Body of pancreas (tissue), 4 donors: Measurements from ENCODE around the gene TSGA10IP.

Source experiments
- POLR2A ChIP-seq, 3 donors: fragments of 450-650 bp; IDR thresholded peaks; one replicate each; pipeline ENCODE4 v1.6.1; 2016; ENCODE audit warnings: antibody characterized with exemption in 3 of 3, mild to moderate bottlenecking in 2 of 3
- TF ChIP-seq, protein P1 (sequence below), 7 experiments: fragments of 450-650 bp in 4 of 7; fragments of 200-600 bp in 3 of 7; sonication (generic) in 3 of 7; IDR thresholded peaks; one replicate each; pipeline ENCODE4 v1.5.1; 2016 to 2019; ENCODE audit warnings: antibody characterized with exemption in 7 of 7

DNA sequence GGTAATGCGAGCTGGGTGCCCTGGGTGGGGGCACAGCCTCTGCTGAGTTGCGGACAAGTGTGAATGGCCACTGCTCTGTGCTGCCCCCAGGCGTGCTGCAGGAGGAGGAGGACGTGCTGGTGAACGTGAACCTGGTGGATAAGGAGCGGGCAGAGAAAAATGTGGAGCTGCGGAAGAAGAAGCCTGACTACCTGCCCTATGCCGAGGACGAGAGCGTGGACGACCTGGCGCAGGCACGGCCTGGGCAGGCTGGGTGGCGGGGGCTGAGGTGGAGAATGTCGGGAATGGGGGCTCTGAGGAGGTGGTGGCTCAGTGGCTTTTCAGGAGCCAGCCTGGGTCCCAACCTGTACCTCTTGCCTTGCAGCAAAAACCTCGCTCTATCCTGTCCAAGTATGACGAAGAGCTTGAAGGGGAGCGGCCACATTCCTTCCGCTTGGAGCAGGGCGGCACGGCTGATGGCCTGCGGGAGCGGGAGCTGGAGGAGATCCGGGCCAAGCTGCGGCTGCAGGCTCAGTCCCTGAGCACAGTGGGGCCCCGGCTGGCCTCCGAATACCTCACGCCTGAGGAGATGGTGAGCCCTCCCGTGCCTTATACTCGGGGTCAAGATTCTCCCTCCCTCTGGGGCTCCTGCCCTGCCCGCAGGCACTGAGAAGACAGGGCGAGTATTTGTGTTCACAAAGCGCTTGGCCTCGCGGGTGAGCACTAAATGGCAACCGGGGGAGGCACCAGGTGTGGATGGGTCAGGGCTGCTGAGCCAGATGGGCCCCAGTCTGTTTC, 20.9 kb downstream of the TSGA10IP start:
- TF ChIP-seq, protein P1, sequence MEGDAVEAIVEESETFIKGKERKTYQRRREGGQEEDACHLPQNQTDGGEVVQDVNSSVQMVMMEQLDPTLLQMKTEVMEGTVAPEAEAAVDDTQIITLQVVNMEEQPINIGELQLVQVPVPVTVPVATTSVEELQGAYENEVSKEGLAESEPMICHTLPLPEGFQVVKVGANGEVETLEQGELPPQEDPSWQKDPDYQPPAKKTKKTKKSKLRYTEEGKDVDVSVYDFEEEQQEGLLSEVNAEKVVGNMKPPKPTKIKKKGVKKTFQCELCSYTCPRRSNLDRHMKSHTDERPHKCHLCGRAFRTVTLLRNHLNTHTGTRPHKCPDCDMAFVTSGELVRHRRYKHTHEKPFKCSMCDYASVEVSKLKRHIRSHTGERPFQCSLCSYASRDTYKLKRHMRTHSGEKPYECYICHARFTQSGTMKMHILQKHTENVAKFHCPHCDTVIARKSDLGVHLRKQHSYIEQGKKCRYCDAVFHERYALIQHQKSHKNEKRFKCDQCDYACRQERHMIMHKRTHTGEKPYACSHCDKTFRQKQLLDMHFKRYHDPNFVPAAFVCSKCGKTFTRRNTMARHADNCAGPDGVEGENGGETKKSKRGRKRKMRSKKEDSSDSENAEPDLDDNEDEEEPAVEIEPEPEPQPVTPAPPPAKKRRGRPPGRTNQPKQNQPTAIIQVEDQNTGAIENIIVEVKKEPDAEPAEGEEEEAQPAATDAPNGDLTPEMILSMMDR (IDR thresholded peaks at IDR 0.05), result no peak
- TF ChIP-seq POLR2A (IDR thresholded peaks at IDR 0.05), result no peak
